Left colon (tissue), 2 donors: Measurements from ENCODE around the gene RSBN1. TPM values are rescaled to one million over a fixed set of nuclear protein-coding genes. Genes with fewer than 3 reads are reported as not detected.

Experiments
- ATAC-seq: fragments of 200-7000 bp; cut with Tn5 transposase; one replicate; pipeline ENCODE4 v1.9.1; 2020; ENCODE audit warnings: mild to moderate bottlenecking, moderate library complexity
- DNase-seq, 2 donors: peaks; one replicate each; pipeline ENCODE4 v3.0.0-alpha.2; 2020
- intact Hi-C, 2 donors: fragments of 100-400 bp; cut with DNase I in 1 of 2; cut with micrococcal nuclease in 1 of 2; formaldehyde crosslinking; loops; one replicate each; pipeline versions ENCODE4 v1.11.2 to v1.14.0; 2022; cut with DNase I, micrococcal nuclease
- total RNA-seq, 2 donors: library from RNA; stranded (reverse); fragmentation: NEBNext Ultra II Directional; extraction: Animal tissue kit (Norgen Biotek cat#: 25700); gene quantifications; one replicate each; pipeline ENCODE4 v1.2.1, GENCODE V29; 2021
- donor health status: DM: no; HTN: no; CAD: no.
- donor health status: DM: yes; HTN: yes; CAD: no.

RSBN1 gene
- total RNA-seq, 2 donors from 2014 or later, result 23.6 to 28.5 TPM

GRCh38 chr1:113788802-113789201 lies 23.5 kb downstream of the RSBN1 start:
- DNase-seq (no peak), ATAC-seq (no peak)
- intact Hi-C loops, result no loop called here

GRCh38 chr1:113787663-113788062 lies 24.6 kb downstream of the RSBN1 start:
- intact Hi-C loops, result no loop called here
- ATAC-seq, result no peak

GRCh38 chr1:113786069-113786468 lies 26.2 kb downstream of the RSBN1 start:
- DNase-seq (no peak), ATAC-seq (peak; percentile 31)
- intact Hi-C loops, result no loop called here

More at GRCh38 chr1:113787663-113788062, 24.6 kb downstream of the RSBN1 start:
- DNase-seq, result no peak

- intact Hi-C loops, result no loop called here
- DNase-seq (no peak), ATAC-seq (peak; percentile 41)
Measured at GRCh38 chr1:113784104-113784779, 28.0 kb downstream of the RSBN1 start.

DNA sequence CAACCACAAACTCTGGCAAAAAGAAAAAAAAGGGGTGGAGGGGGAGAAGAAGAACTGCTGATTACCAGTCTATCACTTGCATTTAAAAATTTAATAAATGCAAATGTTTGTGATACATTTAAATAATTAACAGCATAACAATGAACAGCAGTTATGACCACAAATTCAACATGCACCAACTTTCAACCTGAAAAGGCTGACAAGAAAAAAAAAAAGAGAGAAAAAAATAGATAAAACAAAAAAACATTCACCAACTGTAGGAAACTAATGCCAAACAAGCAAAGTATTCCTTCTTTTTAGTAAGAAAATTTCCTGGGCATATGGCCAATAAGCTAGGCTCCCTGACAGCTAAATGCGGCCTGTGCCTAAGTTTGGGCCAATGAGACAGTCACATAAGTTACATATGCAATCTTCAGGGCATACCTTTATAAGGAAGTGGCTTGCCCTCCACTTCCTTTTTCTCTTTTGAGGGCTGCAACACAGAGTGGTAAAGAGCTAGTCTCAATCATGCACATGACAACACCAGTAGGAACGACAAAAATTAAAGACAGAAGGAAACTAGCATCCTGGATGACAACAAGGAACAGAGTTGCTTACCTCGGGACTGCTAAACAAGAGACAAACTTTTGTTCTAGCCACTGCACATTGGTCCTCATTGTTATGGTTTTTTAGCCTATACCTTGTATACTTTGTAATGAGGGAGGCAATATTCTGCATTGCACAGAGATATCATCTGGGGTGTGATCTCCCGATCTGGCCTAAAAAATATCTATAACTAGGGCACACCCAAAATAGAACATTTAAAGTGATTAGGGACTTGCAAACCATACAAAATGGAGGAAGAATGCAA lies 28.8 kb downstream of the RSBN1 start:
- DNase-seq, result peak; percentile 37 to 42
- intact Hi-C loops, result no loop called here
- peak; percentile 92 for ATAC-seq

DNA sequence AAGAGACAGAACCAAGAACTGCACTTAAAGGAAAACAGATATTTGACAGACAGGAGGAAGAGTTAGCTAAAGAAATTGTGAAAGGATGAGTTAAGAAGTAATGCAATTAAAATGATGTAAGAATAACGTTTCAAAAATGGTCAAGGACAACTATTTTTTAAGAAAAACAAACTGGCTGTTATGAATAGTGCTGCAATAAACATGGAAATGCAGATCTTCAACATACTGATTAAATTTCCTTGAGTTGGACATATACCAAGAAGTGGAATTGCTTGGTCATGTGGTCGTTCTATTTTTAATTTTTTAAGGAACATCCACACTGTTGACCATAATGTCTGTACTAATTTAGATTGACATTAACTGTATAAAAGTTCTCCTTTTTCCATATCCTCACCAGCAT lies 29.9 kb downstream of the RSBN1 start:
- ATAC-seq, result no peak
- intact Hi-C loops, result no loop called here

GRCh38 chr1:113780374-113781146 lies 31.7 kb downstream of the RSBN1 start:
- ATAC-seq (no peak), DNase-seq (no peak)
- intact Hi-C loops, result no loop called here

More for the DNA sequence above, 29.9 kb downstream of the RSBN1 start:
- no peak for DNase-seq

DNA sequence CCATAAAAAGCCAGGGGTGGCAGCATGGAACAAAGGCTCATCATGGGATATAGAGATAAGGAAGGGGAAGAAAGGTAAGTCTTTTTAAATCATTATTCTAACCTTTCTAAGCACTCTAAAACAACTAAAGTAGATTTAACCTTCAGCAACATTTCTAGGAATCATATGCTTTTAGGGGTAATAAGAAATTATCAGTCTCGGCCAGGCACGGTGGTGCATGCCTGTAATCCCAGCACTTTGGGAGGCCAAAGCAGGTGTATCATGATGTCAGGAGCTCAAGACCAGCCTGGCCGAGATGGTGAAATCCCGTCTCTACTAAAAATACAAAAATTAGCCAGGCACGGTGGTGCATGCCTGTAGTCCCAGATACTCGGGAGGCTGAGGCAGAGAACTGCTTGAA lies 32.7 kb downstream of the RSBN1 start:
- intact Hi-C loops, result no loop called here
- peak; percentile 61 for ATAC-seq
- DNase-seq, result no peak

- intact Hi-C loops, result no loop called here
- ATAC-seq (no peak), DNase-seq (no peak)
Measured at GRCh38 chr1:113777561-113777960, 34.7 kb downstream of the RSBN1 start.

DNA sequence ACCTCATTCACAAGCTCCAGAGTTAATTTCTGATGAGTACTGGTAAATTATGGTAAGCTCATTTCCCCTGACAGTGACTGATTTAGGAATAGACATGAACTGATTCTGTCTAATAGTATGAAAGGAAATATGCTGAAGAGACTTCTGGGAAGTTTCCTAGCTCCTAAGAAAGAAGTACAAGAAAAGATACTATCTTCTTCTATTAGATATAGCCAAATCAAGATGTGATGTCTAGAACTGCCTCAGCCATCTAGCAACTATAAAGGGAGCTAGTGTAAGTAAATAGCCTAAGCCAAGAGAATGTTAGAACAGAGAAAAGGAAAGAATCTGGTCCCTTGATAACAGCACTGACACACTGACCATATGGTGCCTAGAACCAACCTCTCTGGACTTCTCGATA lies 42.2 kb downstream of the RSBN1 start:
- intact Hi-C loops, result no loop called here
- ATAC-seq (no peak), DNase-seq (no peak)

DNA sequence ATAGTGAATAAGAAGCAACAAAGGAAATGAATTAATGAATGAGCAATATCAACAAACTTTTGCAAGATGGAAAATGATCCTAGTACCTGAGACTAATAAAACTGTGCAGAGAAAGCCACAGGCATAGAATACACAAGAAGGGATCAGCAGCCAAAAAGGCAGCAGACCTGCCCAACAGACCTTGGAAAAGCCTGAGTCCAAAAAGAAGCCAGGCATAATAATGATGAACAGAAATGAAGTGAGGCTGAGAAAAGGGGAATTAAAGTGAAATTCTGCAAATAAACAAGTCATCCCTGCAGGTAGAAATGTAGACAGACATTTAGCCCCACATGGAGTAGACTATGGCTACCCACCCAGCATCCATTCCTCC lies 42.7 kb downstream of the RSBN1 start:
- DNase-seq (no peak), ATAC-seq (no peak)
- intact Hi-C loops, result no loop called here

DNA sequence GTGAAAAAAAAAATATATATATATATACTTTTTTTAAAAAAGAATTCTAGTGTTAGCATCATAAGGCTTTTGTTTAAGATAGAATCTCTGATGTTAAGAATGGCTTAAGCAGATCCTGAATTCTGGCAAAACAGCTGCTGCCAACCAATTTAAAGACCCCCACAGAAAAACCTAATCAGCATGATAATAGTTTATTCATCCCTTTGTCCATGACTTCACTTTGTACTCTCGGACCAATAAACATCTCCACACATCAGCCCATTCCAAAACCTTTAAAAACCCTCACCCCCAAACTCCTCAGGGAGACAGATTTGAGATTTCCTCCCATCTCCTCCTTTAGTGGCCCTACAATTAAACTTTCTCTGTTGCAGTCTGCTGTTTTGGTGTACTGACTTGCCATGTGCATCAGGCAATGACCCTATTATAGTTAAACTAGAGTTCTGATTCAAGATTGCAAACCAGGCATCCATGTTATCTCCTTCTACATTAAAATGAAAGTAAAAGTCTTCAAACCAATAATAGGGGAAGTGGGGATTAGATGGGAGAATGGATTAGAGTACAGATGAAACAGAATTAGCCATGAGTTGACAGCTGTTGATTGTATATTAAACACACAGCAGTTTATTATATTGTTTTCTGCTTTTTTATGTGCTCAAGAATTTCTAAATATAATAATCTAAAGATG lies 43.2 kb downstream of the RSBN1 start:
- intact Hi-C loops, result no loop called here
- no peak for DNase-seq
- ATAC-seq, result no peak

DNA sequence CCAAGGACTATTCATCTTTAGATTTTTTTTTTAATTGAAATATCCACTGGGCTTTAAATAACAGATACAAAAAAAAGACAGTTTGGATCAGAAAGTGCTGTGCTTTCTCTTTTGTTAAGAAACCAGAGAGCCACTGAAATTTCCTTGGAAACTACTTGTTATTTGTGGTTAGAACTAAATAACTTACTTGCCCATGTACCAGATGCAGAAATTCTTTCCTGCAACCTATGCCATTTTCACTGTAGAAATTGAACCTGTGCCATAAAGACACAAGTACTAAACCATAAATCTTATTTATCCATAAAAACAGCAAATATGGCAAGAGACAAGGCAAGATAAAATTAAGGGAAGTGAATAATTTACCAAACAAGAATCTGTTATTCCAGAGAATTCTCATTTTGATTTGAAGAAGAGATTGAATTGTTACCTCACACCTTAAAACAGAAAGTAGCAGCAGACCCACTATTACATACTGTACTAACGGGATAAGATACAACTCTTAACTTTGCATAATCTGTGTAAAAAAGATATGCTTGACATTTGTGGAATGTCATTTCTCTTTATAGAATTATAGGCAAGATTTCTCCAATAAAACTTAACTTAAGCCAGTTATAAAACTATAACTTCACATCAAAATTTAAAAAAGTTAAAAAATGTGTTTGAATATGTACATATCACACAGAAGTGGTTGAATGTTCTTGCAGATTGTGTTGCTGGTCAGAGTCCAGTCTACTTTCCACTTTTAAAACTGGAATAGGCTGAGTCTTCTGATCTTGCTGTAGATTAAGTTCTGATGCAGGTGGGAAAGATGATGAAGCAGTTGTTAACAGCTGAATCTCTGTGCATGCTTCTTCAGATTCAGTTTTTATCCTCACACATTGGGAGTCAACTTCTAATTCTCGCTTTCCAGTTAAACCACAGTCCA lies 46.7 kb downstream of the RSBN1 start:
- DNase-seq, result no peak
- intact Hi-C loops, result no loop called here
- ATAC-seq, result no peak

- intact Hi-C loops, result no loop called here
- ATAC-seq (no peak), DNase-seq (no peak)
Measured at GRCh38 chr1:113763661-113764060, 48.6 kb downstream of the RSBN1 start.

- intact Hi-C loops, result no loop called here
- DNase-seq (no peak), ATAC-seq (no peak)
Measured at GRCh38 chr1:113761937-113762336, 50.3 kb downstream of the RSBN1 start.

GRCh38 chr1:113760102-113761080 lies 51.9 kb downstream of the RSBN1 start:
- ATAC-seq (no peak), DNase-seq (no peak)
- intact Hi-C loops, result no loop called here
